ENCODE measurements around the gene NAA11.

GRCh38 chr4:79298484-79298883, 27.4 kb downstream of the NAA11 start:
- TF ChIP-seq CTCF (IDR thresholded peaks at IDR 0.05): no peak
- TF ChIP-seq POLR2A (IDR thresholded peaks at IDR 0.05): no peak

Measured in thyroid gland (tissue), 4 donors.